ENCODE measurements around the gene CCDC51.

DNA sequence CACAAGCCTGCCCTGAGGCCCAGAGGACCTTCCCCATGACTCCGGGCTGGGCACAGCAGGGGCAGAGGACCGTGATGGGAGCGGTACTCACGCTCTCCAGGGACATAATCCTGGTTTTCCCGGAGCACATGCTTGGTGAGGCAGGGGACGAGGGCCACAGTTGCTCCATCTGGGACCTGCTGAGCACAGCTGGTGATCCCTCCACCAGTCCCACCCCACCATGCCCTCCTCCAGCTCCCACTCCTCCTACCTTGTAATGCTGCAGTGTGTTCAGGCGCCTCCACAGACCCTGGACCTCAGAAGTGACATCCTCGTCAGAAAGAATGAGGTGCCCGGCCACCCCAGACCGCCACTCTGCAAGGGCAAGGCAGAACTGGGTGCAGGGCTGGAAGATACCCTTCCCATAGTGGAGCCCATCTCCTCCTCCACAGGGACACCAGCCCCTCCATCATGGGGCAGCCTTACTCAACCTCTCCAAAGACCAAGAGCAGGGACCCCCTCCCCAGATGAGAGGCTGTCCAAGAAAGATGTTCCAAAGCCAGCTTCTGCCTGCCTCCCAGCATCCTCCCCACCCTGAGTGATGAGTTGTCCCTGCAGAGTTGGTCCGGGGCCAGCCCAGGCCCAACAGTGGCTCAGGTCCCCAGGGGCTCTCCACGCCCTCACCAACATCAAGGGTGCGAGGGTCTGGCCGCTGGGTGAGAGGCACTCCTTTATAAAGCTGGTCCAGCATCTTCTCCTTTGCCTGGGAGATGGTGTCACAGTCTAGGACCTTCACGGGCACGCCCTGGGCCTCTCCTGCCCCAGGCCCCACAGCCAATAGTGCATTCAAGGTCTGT lies 29.5 kb downstream of the CCDC51 start:
- TF ChIP-seq, protein P1, sequence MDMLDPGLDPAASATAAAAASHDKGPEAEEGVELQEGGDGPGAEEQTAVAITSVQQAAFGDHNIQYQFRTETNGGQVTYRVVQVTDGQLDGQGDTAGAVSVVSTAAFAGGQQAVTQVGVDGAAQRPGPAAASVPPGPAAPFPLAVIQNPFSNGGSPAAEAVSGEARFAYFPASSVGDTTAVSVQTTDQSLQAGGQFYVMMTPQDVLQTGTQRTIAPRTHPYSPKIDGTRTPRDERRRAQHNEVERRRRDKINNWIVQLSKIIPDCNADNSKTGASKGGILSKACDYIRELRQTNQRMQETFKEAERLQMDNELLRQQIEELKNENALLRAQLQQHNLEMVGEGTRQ (IDR thresholded peaks at IDR 0.05; ENCODE audit: borderline replicate concordance, low read depth, low read length): no peak
- no peak for TF ChIP-seq GABPA (IDR thresholded peaks at IDR 0.05; ENCODE audit: low read depth)
- no peak for TF ChIP-seq CHD2 (IDR thresholded peaks at IDR 0.05; ENCODE audit: low read length, partially characterized antibody)
- TF ChIP-seq, protein P2, sequence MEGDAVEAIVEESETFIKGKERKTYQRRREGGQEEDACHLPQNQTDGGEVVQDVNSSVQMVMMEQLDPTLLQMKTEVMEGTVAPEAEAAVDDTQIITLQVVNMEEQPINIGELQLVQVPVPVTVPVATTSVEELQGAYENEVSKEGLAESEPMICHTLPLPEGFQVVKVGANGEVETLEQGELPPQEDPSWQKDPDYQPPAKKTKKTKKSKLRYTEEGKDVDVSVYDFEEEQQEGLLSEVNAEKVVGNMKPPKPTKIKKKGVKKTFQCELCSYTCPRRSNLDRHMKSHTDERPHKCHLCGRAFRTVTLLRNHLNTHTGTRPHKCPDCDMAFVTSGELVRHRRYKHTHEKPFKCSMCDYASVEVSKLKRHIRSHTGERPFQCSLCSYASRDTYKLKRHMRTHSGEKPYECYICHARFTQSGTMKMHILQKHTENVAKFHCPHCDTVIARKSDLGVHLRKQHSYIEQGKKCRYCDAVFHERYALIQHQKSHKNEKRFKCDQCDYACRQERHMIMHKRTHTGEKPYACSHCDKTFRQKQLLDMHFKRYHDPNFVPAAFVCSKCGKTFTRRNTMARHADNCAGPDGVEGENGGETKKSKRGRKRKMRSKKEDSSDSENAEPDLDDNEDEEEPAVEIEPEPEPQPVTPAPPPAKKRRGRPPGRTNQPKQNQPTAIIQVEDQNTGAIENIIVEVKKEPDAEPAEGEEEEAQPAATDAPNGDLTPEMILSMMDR (IDR thresholded peaks at IDR 0.05): no peak
- no peak for TF ChIP-seq POLR2AphosphoS5 (IDR thresholded peaks at IDR 0.05; ENCODE audit: low read depth, low read length)
- TF ChIP-seq SMC3 (IDR thresholded peaks at IDR 0.05; ENCODE audit: low read depth, low read length): no peak
- no peak for TF ChIP-seq NRF1 (IDR thresholded peaks at IDR 0.05; ENCODE audit: low read depth, low read length)
- TF ChIP-seq, protein P3, sequence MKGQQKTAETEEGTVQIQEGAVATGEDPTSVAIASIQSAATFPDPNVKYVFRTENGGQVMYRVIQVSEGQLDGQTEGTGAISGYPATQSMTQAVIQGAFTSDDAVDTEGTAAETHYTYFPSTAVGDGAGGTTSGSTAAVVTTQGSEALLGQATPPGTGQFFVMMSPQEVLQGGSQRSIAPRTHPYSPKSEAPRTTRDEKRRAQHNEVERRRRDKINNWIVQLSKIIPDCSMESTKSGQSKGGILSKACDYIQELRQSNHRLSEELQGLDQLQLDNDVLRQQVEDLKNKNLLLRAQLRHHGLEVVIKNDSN (IDR thresholded peaks at IDR 0.05; ENCODE audit: borderline replicate concordance, low read depth): no peak
- no peak for TF ChIP-seq EZH2phosphoT487 (IDR thresholded peaks at IDR 0.05; ENCODE audit: borderline replicate concordance, low read depth)
- TF ChIP-seq TAF1 (IDR thresholded peaks at IDR 0.05; ENCODE audit: borderline replicate concordance, low read depth, low read length): no peak
- TF ChIP-seq, protein P4, sequence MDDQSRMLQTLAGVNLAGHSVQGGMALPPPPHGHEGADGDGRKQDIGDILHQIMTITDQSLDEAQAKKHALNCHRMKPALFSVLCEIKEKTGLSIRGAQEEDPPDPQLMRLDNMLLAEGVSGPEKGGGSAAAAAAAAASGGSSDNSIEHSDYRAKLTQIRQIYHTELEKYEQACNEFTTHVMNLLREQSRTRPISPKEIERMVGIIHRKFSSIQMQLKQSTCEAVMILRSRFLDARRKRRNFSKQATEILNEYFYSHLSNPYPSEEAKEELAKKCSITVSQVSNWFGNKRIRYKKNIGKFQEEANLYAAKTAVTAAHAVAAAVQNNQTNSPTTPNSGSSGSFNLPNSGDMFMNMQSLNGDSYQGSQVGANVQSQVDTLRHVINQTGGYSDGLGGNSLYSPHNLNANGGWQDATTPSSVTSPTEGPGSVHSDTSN (IDR thresholded peaks at IDR 0.05): no peak
- TF ChIP-seq FOXJ3 (CRISPR knock-in tag; IDR thresholded peaks at IDR 0.05): no peak
- no peak for TF ChIP-seq MXI1 (IDR thresholded peaks at IDR 0.05; ENCODE audit: low read depth, low read length)
- TF ChIP-seq EP300 (IDR thresholded peaks at IDR 0.05; ENCODE audit: borderline replicate concordance in 1 of 2, low read depth in 1 of 2, low read length in 1 of 2): no peak
